Vagina (tissue), 2 donors: Measurements from ENCODE around the gene ARHGEF28. TPM values are rescaled to one million over a fixed set of nuclear protein-coding genes. Genes with fewer than 3 reads are reported as not detected.

Source experiments
- DNase-seq, 2 donors: peaks; one replicate each; pipeline ENCODE4 v3.0.0-alpha.2; 2017; ENCODE audit errors: extremely low spot score in 2 of 2
- H3K27ac ChIP-seq: fragments of 200-600 bp; sonication (generic); one replicate; pipeline ENCODE4 v1.5.1; 2019
- H3K27me3 ChIP-seq: fragments of 200-600 bp; sonication (generic); one replicate; pipeline ENCODE4 v1.5.1; 2019
- H3K36me3 ChIP-seq, 2 donors: fragments of 200-600 bp; sonication (generic); one replicate each; pipeline ENCODE4 v1.5.1; 2017 to 2019
- H3K4me1 ChIP-seq: fragments of 200-600 bp; sonication (generic); one replicate; pipeline ENCODE4 v1.5.1; 2019
- H3K4me3 ChIP-seq, 2 donors: fragments of 200-600 bp; sonication (generic); 1 replicate in 1 of 2; 2 replicates in 1 of 2; pipeline ENCODE4 v1.5.1; 2016 to 2019
- H3K9me3 ChIP-seq: fragments of 200-600 bp; sonication (generic); one replicate; pipeline ENCODE4 v1.5.1; 2019
- POLR2A ChIP-seq, 2 donors: fragments of 450-650 bp; IDR thresholded peaks; one replicate each; pipeline ENCODE4 v1.6.1; 2017; ENCODE audit warnings: antibody characterized with exemption in 2 of 2, mild to moderate bottlenecking in 2 of 2, moderate library complexity in 2 of 2
- POLR2AphosphoS5 ChIP-seq, 2 donors: sonication (generic); formaldehyde crosslinking; IDR thresholded peaks; one replicate each; pipeline ENCODE4 v1.9.0; 2017; ENCODE audit warnings: antibody characterized with exemption in 2 of 2, mild to moderate bottlenecking in 2 of 2, low read depth in 1 of 2; ENCODE audit not compliant: insufficient read depth in 1 of 2
- intact Hi-C: fragments of 100-400 bp; cut with DNase I; formaldehyde crosslinking; loops from one replicate; pipeline ENCODE4 v1.15.1; 2023
- total RNA-seq: library from RNA; depleted of rRNA; stranded (reverse); fragments of >200 nt; gene quantifications from one replicate; pipeline ENCODE4 v1.2.3, GENCODE V29; 2016
- TF ChIP-seq, protein P1 (sequence below), 3 experiments: fragments of 450-650 bp in 2 of 3; fragments of 200-600 bp in 1 of 3; sonication (generic) in 1 of 3; IDR thresholded peaks; one replicate each; pipeline ENCODE4 v1.5.1; 2017 to 2019; ENCODE audit warnings: antibody characterized with exemption in 3 of 3, mild to moderate bottlenecking in 2 of 3, moderate library complexity in 2 of 3

ARHGEF28 gene
- total RNA-seq, 1 donor from 2014 or later, result 41.0 TPM

DNA sequence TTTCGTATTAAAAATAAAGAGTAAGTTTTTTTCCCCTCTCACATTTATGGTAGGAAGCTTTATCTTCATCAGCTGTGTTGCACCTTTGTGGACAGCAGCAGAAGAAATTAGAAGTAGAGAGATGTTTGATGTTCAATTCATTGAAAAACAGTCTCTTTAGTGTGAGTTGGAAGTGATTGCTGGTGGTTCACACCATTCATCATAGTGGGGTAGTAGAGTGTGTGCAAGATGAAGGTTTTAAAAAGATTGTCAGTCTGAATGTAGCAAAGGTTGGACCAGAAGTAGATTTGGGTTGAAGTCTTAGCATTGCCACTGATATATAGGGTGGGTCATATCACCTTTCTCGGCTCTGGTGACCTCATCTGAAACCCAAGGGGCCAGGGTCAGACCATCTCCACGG lies 10.4 kb downstream of the ARHGEF28 start:
- Histone ChIP-seq H3K9me3 (no peaks in the 10 kb centered on the region), H3K36me3 (no peaks in the 10 kb centered on the region), H3K27me3 (no peaks in the 10 kb centered on the region), H3K4me1 (no peaks in the 10 kb centered on the region), H3K27ac (no peak overlapping the region), H3K4me3 (no peak overlapping the region)
- no peak for DNase-seq
- TF ChIP-seq POLR2AphosphoS5 (IDR thresholded peaks at IDR 0.05; ENCODE audit: insufficient read depth in 1 of 2, low read depth in 1 of 2), result no peak
- no peak for TF ChIP-seq POLR2A (IDR thresholded peaks at IDR 0.05)
- TF ChIP-seq, protein P1, sequence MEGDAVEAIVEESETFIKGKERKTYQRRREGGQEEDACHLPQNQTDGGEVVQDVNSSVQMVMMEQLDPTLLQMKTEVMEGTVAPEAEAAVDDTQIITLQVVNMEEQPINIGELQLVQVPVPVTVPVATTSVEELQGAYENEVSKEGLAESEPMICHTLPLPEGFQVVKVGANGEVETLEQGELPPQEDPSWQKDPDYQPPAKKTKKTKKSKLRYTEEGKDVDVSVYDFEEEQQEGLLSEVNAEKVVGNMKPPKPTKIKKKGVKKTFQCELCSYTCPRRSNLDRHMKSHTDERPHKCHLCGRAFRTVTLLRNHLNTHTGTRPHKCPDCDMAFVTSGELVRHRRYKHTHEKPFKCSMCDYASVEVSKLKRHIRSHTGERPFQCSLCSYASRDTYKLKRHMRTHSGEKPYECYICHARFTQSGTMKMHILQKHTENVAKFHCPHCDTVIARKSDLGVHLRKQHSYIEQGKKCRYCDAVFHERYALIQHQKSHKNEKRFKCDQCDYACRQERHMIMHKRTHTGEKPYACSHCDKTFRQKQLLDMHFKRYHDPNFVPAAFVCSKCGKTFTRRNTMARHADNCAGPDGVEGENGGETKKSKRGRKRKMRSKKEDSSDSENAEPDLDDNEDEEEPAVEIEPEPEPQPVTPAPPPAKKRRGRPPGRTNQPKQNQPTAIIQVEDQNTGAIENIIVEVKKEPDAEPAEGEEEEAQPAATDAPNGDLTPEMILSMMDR (IDR thresholded peaks at IDR 0.05), result no peak
- intact Hi-C loops, result no loop called here

DNA sequence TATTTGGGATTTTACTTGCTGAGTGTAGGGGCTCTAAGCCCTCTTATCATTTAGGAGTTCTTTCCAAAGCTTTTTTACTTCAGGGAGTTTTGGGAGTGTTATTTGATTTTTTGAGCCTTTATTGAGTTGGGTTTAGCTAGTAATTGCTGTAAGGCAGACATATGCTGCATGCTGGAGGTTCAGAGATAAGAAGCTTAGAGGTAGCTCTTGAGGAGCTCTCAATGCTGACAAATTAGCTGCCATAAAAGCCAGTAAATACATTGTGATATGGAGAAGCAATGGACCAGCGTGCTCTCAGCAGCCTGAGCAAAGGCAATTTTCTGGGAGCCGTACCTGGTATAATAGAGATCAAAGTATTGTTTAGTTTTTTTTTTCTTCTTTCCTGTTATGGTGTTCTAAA lies 11.6 kb downstream of the ARHGEF28 start:
- intact Hi-C loops, result no loop called here
- Histone ChIP-seq H3K36me3 (no peaks in the 10 kb centered on the region), H3K4me3 (no peak overlapping the region), H3K27me3 (no peaks in the 10 kb centered on the region), H3K9me3 (no peaks in the 10 kb centered on the region), H3K27ac (no peak overlapping the region), H3K4me1 (no peaks in the 10 kb centered on the region)
- TF ChIP-seq POLR2AphosphoS5 (IDR thresholded peaks at IDR 0.05; ENCODE audit: insufficient read depth in 1 of 2, low read depth in 1 of 2) (no peak), POLR2A (IDR thresholded peaks at IDR 0.05) (no peak)
- TF ChIP-seq, protein P1 (IDR thresholded peaks at IDR 0.05), result no peak
- no peak for DNase-seq

DNA sequence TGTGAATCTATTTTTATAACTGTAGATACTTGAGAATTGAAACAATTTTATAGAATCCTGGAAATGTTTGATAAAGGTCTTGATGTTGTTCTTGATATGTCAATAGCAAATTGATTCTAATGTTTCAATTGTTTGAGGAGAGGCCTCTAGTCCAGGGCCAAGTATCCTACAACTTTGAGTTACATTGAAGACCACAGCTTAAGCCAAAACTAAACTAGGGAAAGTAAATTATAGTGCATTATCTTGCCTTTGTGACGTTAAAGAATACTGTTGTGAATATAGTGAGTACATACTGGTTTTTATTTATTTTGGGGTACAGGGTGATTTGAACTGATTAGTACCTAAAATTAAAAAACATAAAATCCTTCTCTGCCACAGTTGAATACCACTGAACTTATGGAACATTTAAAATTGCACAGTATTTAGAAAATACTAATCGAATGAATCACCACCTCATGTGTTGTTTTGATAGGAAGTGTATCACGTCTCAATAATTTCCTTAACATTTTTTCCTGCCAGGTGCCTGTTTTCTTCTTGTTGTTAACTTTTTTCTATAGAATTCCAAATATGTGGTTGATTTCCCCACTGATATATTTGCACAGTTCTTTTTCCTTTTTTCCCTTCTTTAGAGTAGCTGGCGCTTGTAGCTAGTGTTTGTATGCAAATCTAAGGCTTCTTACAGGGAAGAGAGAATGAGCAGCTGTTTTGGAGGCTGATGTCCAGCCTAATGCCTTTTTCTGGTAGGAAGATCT lies 12.5 kb downstream of the ARHGEF28 start:
- H3K4me1 ChIP-seq, result no peaks in the 10 kb centered on the region
- intact Hi-C loops, result no loop called here
- TF ChIP-seq POLR2A (IDR thresholded peaks at IDR 0.05), result no peak
- TF ChIP-seq POLR2AphosphoS5 (IDR thresholded peaks at IDR 0.05; ENCODE audit: insufficient read depth in 1 of 2, low read depth in 1 of 2), result no peak
- TF ChIP-seq, protein P1 (IDR thresholded peaks at IDR 0.05), result no peak
- no peak overlapping the region for H3K27ac ChIP-seq
- H3K36me3 ChIP-seq, result no peaks in the 10 kb centered on the region
- H3K4me3 ChIP-seq, result no peak overlapping the region
- no peaks in the 10 kb centered on the region for H3K27me3 ChIP-seq
- H3K9me3 ChIP-seq, result no peaks in the 10 kb centered on the region
- no peak for DNase-seq

DNA sequence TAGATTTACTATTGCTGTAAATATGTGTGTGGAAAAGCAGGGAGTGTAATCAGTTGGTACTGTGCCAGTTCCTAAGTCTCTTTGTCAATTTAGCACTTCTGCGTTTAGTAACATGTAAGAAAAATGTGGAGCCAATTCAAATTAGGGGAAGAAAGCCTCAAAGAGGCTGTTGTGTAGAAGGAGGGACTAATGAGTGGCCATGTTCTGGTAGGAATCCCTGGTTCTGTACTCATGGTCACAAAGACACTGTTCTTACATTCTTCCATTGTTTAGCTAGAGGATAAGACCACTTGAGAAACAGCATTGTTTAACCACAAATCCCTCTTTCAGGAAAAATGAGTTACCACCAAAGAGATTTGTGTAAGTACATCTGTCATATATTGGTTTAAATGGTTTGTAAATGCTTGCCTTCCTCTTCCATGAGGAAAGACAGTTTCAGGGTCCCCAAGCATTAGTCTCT lies 14.9 kb downstream of the ARHGEF28 start:
- Histone ChIP-seq H3K9me3 (no peaks in the 10 kb centered on the region), H3K27me3 (no peaks in the 10 kb centered on the region), H3K27ac (no peak overlapping the region), H3K36me3 (no peaks in the 10 kb centered on the region), H3K4me3 (no peak overlapping the region), H3K4me1 (no peaks in the 10 kb centered on the region)
- TF ChIP-seq POLR2AphosphoS5 (IDR thresholded peaks at IDR 0.05; ENCODE audit: insufficient read depth in 1 of 2, low read depth in 1 of 2) (no peak), POLR2A (IDR thresholded peaks at IDR 0.05) (no peak)
- TF ChIP-seq, protein P1 (IDR thresholded peaks at IDR 0.05), result no peak
- intact Hi-C loops, result no loop called here
- no peak for DNase-seq

DNA sequence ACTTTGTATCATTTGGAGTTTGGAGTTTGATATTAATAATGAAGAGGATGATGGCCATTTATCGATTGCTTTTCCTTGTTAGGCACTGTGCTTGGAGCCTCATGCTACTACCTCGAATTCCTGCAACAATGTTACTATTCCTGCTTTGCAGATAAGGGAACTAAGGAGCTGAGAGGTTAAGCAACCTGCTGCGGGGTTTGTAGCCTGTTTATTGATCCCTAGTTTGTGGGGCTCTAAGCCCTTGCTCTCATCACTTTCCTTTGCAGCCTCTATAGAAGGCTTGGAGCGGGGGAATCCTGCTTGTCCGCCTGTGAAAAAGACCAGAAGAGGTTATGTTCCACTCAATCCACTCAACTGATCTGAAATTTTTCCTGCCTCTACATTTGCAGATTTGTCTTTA lies 15.8 kb downstream of the ARHGEF28 start:
- no peaks in the 10 kb centered on the region for H3K9me3 ChIP-seq
- no peak for TF ChIP-seq POLR2AphosphoS5 (IDR thresholded peaks at IDR 0.05; ENCODE audit: insufficient read depth in 1 of 2, low read depth in 1 of 2)
- TF ChIP-seq, protein P1 (IDR thresholded peaks at IDR 0.05), result no peak
- TF ChIP-seq POLR2A (IDR thresholded peaks at IDR 0.05), result no peak
- H3K27ac ChIP-seq, result no peak overlapping the region
- H3K4me3 ChIP-seq, result no peak overlapping the region
- H3K36me3 ChIP-seq, result no peaks in the 10 kb centered on the region
- DNase-seq, result no peak
- no peaks in the 10 kb centered on the region for H3K4me1 ChIP-seq
- H3K27me3 ChIP-seq, result no peaks in the 10 kb centered on the region
- intact Hi-C loops, result no loop called here
